SH-SY5Y (cell line): ENCODE data around the gene SERTAD2.

ENCODE experiments used
- GATA2 ChIP-seq: IDR thresholded peaks from 2 replicates; pipeline ENCODE4 v1.6.1; 2011; ENCODE audit warnings: mild to moderate bottlenecking, low read depth, low read length
- GATA3 ChIP-seq: IDR thresholded peaks from 2 replicates; pipeline ENCODE4 v1.6.1; 2011; ENCODE audit warnings: low read depth, mild to moderate bottlenecking, low read length, moderate library complexity

DNA sequence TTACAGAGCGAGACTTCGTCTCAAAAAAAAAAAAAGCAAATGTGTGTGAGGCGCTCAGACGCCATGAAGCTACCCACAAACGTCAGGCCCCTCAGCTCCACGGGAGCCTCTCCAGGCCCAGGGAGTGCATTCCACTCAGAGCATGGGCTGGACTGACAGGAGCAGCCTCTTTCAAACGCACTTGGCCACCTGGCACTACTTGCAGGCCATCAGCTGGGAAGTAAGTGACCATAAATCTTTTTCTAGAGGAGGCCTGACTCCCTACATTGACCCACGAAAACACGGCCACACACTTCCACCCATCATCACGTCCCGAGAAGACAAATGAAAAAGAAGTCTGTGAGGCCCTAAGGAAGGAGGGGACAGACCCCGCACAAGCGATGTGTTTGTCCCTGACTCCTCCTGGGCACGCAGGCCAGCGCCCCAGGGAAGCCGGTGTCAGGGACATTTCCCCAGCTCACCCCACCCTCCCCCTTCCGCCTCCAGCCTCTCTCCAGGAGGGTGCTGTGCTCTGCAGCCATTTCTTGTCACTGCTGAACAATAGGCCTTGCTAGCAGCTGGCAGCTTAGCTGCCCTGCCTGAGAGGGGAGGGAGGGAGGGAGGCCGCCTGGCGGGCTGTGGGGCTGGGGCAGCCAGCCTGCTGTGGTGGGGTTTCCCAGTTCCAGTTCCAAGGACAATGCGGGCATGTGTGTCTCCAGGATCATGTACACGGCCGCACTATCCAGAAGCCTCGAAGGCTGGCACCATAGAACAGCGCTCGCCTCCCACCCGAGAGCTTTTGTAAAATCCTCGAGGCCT, 26.6 kb downstream of the SERTAD2 start:
- no peak for TF ChIP-seq GATA2
- no peak for TF ChIP-seq GATA3
